Stimulated activated CD8-positive, alpha-beta memory T cell treated with anti-CD3 and anti-CD28 coated beads, Interleukin-4, amount 100 ng/mL, for 24 hours (primary cell): Measurements from ENCODE around the gene AP4E1.
"Not testable (repeated sequence)": the region's sequence is repeated elsewhere in the genome, so short reads cannot be mapped to it uniquely, and the experiment has no call there.

Experiments
- DNase-seq: peaks from one replicate; pipeline ENCODE4 v3.0.0-alpha.2; 2020; ENCODE audit warnings: low read depth

AP4E1 gene

GRCh38 chr15:50950745-50951144 lies 42.3 kb downstream of the AP4E1 start:
- DNase-seq: not testable (repeated sequence)

- DNase-seq: no peak
Measured at GRCh38 chr15:50953302-50953701, 44.8 kb downstream of the AP4E1 start.

GRCh38 chr15:50954837-50955236 lies 46.4 kb downstream of the AP4E1 start:
- not testable (repeated sequence) for DNase-seq

- DNase-seq: no peak
Measured at GRCh38 chr15:50959717-50960116, 51.2 kb downstream of the AP4E1 start.

- no peak for DNase-seq
Measured at GRCh38 chr15:50964075-50964474, 55.6 kb downstream of the AP4E1 start.

- DNase-seq: no peak
Measured at GRCh38 chr15:50968353-50968752, 59.9 kb downstream of the AP4E1 start.

GRCh38 chr15:50970524-50970923 lies 62.0 kb downstream of the AP4E1 start:
- no peak for DNase-seq

GRCh38 chr15:50971115-50971514 lies 62.6 kb downstream of the AP4E1 start:
- no peak for DNase-seq

- no peak for DNase-seq
Measured at GRCh38 chr15:50971542-50971941, 63.1 kb downstream of the AP4E1 start.

- DNase-seq: no peak
Measured at GRCh38 chr15:50973605-50974004, 65.1 kb downstream of the AP4E1 start.

GRCh38 chr15:50977162-50977561 lies 68.7 kb downstream of the AP4E1 start:
- no peak for DNase-seq

- no peak for DNase-seq
Measured at GRCh38 chr15:50978580-50978979, 70.1 kb downstream of the AP4E1 start.

GRCh38 chr15:50979041-50979440 lies 70.6 kb downstream of the AP4E1 start:
- DNase-seq: no peak

GRCh38 chr15:50993598-50993997 lies 85.1 kb downstream of the AP4E1 start:
- DNase-seq: no peak

- no peak for DNase-seq
Measured at GRCh38 chr15:50996641-50997040, 88.2 kb downstream of the AP4E1 start.

GRCh38 chr15:50997371-50998051 lies 89.0 kb downstream of the AP4E1 start:
- DNase-seq: no peak

GRCh38 chr15:51004103-51004551 lies 95.6 kb downstream of the AP4E1 start:
- DNase-seq: no peak

- DNase-seq: no peak
Measured at GRCh38 chr15:51006336-51006985, 98.0 kb downstream of the AP4E1 start.

- no peak for DNase-seq
Measured at GRCh38 chr15:51007131-51007666, 98.7 kb downstream of the AP4E1 start.

GRCh38 chr15:51011212-51011611 lies 102.7 kb downstream of the AP4E1 start:
- no peak for DNase-seq

- no peak for DNase-seq
Measured at GRCh38 chr15:51016615-51017014, 108.1 kb downstream of the AP4E1 start.

GRCh38 chr15:51022206-51022605 lies 113.7 kb downstream of the AP4E1 start:
- DNase-seq: no peak

- DNase-seq: no peak
Measured at GRCh38 chr15:51023499-51023898, 115.0 kb downstream of the AP4E1 start.
